ENCODE data around the gene PDE10A. TPM values are rescaled to one million over a fixed set of nuclear protein-coding genes. Genes with fewer than 3 reads are reported as not detected.
"Not testable (repeated sequence)": the region's sequence is repeated elsewhere in the genome, so short reads cannot be mapped to it uniquely, and the experiment has no call there.

The PDE10A gene
- total RNA-seq, 1 donor: 12.7 TPM

DNA sequence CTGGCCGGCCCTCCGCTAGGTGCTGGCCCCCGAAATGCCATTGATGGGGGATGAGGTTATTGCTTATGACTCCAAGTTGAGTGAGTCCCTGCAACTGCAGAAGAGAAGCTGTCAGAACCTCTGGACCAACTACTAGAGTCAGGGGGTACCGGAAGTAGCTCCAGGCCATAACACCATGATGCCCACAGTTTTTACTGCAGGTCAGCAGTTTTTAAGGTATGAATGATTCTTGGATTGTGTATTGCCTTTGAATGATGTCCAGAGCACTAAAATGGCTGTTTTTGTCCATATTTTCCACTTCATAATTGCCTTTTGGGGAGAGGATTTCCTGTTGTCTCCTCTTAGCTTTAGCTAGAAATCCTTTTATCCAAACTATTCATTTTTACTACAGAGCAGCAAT, 148.4 kb downstream of the PDE10A start:
- TF ChIP-seq, protein P1, sequence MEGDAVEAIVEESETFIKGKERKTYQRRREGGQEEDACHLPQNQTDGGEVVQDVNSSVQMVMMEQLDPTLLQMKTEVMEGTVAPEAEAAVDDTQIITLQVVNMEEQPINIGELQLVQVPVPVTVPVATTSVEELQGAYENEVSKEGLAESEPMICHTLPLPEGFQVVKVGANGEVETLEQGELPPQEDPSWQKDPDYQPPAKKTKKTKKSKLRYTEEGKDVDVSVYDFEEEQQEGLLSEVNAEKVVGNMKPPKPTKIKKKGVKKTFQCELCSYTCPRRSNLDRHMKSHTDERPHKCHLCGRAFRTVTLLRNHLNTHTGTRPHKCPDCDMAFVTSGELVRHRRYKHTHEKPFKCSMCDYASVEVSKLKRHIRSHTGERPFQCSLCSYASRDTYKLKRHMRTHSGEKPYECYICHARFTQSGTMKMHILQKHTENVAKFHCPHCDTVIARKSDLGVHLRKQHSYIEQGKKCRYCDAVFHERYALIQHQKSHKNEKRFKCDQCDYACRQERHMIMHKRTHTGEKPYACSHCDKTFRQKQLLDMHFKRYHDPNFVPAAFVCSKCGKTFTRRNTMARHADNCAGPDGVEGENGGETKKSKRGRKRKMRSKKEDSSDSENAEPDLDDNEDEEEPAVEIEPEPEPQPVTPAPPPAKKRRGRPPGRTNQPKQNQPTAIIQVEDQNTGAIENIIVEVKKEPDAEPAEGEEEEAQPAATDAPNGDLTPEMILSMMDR (IDR thresholded peaks at IDR 0.05; ENCODE audit: insufficient read depth, low read length): no peak
- DNase-seq (ENCODE audit: low read depth): no peak
- no peak overlapping the region for H3K4me3 ChIP-seq (ENCODE audit: low read depth, low read length)

DNA sequence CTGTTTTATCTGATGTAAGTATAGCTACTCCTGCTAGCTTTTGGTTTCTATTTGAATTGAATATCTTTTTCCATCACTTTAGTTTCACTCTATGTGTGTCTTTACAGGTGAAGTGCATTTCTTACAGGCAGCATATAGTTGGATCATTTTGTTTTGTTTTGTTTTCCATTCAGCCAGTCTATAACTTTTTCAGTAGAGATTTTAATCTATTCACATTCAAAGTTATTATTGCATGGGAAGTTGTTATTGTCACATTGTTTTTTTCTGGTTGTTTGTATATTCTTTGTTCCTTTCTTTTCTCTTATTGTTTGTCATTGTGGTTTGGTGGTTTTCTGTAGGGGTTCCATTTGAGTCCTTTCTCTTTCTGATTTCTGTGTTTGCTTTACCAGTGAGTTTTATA, 151.2 kb downstream of the PDE10A start:
- DNase-seq (ENCODE audit: low read depth): no peak
- TF ChIP-seq, protein P1 (IDR thresholded peaks at IDR 0.05; ENCODE audit: insufficient read depth, low read length): no peak
- no peak overlapping the region for H3K4me3 ChIP-seq (ENCODE audit: low read depth, low read length)

GRCh38 chr6:165508321-165508869, 154.6 kb downstream of the PDE10A start:
- TF ChIP-seq, protein P1 (IDR thresholded peaks at IDR 0.05; ENCODE audit: insufficient read depth, low read length): no peak
- no peak for DNase-seq (ENCODE audit: low read depth)
- H3K4me3 ChIP-seq (ENCODE audit: low read depth, low read length): no peak overlapping the region

GRCh38 chr6:165506657-165507056, 156.4 kb downstream of the PDE10A start:
- TF ChIP-seq, protein P1 (IDR thresholded peaks at IDR 0.05; ENCODE audit: insufficient read depth, low read length): no peak
- H3K4me3 ChIP-seq (ENCODE audit: low read depth, low read length): no peak overlapping the region
- no peak for DNase-seq (ENCODE audit: low read depth)

GRCh38 chr6:165500214-165500907, 162.7 kb downstream of the PDE10A start:
- DNase-seq (ENCODE audit: low read depth); H3K4me3 ChIP-seq (ENCODE audit: low read depth, low read length): not testable (repeated sequence)

- no peak for DNase-seq (ENCODE audit: low read depth)
- TF ChIP-seq, protein P1 (IDR thresholded peaks at IDR 0.05; ENCODE audit: insufficient read depth, low read length): no peak
- H3K4me3 ChIP-seq (ENCODE audit: low read depth, low read length): no peak overlapping the region
Observed at GRCh38 chr6:165497472-165497871, 165.6 kb downstream of the PDE10A start.

- DNase-seq (ENCODE audit: low read depth): no peak
- H3K4me3 ChIP-seq (ENCODE audit: low read depth, low read length): no peak overlapping the region
- TF ChIP-seq, protein P1 (IDR thresholded peaks at IDR 0.05; ENCODE audit: insufficient read depth, low read length): no peak
Observed at GRCh38 chr6:165488624-165489295, 174.3 kb downstream of the PDE10A start.

Measured in fibroblast of the aortic adventitia (primary cell).